ENCODE results near the gene PLA1A.
"Not testable (repeated sequence)": the region's sequence is repeated elsewhere in the genome, so short reads cannot be mapped to it uniquely, and the experiment has no call there.

Gene PLA1A

DNA sequence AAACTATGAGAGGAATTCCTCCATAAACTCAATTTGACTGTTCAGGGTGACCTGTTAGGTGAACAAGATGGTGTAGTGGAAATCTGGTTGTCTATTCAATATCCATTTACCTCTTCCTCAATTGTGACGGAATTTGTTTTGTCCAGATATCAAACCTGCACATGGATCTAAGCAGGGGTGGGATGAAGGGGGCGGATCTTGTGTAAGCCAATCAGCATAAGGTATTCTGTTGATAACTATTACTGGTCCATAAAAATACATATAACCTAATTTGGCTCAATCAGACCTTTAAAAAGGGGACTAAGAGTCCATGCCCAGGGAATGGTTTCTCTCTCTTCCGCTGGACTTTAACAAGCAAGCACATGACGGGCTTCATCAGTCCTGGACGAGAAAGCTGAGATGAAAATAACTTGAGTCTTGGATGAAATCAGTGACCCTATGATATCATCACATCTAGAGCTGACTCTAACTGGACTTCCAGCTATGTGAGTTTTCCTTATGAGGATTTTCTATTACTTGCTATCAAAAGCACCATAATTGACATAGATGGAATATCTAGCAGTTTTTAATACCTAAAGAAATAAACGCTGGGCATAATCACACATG, 68.4 kb downstream of the PLA1A start:
- DNase-seq: no peak

DNA sequence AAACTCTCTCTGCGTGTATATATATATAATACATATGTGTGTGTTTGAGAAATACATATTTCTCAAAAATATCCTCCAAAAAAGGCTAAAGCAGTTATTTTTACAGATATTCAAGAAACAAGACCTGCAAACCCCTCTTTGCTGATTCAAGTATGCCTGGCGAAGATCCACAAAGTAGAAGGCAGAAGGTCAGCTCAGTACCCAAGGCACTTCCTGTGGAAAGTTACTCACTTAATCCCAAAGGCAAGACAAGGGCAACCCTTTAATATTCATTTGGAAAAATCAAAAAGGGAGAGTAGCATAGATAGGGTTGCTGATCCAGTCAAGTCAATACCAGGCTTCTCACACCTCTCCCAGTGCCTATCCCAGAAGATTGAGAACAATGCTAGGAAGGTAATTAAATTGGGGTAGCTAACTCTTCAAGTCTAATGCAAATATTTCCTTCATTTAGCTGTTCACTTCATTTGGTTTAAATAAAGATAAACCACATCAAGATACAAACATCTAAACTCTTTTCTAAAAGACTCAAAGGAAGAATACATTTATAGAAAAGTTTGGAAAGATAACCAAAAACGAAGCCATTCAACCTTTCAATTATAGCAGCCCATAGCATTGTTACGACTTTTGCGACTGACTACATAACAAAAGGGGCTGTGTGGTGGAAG, 72.4 kb downstream of the PLA1A start:
- DNase-seq: no peak

DNA sequence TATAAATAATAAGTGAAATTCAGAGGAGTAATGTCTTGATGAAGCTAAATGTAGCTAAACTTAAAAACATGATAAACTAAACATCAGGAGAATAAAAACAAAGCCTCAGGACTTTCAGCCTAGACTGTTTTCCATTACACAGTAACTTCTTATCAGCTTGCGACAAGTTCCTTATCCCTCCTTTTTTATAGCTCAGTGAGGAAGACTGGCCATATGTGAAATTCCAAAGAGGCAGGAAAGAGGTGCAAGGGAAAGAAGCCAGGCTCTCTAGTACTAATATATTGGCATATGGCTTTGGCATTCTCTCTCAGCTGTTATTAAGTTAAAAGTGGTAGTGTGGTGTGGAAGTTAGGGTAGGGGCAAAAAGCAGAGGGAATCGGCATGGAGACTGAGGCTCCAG, 75.1 kb downstream of the PLA1A start:
- no peak for DNase-seq

DNA sequence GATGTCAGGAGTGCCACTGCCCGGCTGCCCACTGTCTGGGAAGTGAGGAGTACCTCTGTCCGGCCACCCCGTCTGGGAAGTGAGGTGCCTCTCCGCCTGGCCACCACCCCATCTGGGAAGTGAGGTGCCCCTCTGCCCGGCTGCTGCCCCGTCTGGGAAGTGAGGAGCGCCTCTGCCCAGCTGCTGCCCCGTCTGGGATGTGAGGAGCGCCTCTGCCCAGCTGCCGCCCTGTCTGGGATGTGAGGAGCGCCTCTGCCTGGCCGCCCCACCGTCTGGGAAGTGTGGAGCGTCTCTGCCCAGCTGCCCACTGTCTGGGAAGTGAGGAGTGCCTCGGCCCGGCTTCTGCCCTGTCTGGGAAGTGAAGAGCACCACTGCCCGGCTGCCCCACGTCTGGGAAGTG, 76.2 kb downstream of the PLA1A start:
- no peak for DNase-seq

DNA sequence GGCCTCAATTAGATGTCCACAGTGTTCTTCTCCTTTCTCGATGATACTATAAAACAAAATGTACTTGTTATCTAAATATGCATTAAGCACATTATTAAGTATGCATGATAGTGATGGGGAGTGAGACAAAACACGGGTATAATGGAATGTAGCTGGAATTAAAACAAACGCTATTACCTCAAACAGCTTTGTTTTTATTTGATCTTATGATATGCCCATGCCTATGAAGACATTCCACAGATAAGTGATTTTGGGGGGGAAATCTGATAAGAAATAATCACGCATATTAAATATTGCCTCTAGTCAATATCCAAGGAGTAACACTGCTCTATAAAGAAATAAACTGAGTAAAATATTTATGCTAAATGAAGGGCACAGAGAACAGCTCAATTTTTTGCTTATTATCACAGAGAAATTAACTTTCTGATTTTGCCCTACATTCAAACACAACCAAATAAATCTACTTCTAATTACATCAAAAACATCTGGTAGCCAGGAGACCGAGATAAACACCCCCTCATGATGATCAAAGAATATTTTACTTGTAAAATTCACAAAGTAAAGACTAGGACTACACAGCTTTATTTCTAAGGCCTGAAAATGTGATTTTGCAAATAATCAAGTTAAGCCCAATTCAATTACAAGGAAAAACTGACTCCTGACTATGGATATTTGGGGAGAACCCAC, 77.6 kb downstream of the PLA1A start:
- no peak for DNase-seq

DNA sequence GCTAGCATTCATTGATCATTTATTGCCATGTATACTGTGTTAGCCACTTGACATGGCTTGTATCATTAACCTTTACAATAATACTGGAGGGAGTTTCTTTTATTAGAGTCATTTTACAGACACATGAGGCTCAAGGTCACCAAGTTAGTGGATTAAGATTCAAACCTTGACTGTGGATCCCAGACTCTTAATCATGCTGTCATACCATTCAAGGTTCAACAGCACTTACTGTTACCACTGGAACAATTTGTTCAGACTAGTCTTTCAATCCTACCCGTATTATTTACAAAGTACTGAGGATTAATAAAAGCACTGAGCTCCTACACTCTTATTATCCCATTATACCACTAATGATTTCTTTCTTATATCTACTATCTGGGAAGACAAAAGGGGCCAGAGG, 78.3 kb downstream of the PLA1A start:
- DNase-seq: no peak

DNA sequence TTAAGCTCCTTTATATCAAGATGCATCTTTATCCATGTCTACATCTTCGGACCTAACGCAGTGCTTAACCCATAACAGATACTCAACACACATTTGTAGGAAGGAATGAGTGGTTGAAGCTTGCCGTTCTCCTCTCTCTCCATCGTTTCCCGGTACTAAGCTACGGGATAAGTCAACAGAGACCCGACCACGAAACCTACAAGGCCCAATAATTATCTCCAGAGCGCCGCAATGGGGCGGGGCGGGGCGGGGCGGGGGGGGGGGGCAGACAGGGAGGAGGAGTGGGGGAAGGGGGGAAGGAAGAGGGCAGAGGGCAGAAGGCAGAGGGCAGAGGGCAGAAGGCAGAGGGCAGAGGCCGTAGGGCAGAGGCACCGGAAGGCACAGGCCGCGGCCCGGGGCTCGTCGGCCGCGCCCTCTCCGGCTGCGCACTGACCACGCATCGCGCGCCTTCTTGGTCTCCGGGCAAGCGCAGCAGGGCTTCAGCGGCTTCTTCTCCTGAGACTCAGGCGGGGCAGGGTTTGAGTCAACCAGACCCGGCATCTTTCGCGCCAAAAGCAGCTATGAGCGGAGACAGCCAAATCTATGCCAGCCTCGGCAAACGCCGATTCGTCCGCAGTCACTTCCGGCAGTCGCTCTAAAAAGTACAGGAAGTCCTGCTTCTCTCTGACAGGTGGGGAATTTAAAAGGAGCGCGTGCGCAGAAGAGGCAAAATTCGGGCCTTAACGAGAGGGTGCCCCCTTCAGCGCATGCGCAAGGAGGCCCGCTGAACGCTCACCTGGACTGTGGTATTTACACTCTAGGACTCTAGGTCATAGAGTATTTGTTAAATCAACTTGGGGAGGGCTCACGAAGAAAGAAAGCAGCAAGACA, 79.3 kb downstream of the PLA1A start, which contains the start of gene COX17:
COX17 (minus strand) TSS at position 636 of the 870 bp plus-strand sequence; CDS start at position 540, 96 bp downstream.
- peak; percentile 44 for DNase-seq

DNA sequence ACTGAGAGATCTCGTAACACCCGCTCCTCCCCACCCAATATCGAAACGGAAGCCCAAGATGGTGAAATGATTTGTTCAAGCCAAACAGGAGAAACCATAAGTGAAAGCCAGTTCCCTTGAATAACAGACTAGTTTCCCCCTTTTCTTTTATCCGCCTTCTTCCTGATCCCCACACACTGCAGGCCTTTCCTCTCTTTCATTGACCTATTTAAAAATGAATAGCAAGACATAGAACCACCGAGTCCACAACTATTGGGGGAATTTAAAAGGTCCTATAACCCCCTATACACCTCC, 79.9 kb downstream of the PLA1A start:
- no peak for DNase-seq

DNA sequence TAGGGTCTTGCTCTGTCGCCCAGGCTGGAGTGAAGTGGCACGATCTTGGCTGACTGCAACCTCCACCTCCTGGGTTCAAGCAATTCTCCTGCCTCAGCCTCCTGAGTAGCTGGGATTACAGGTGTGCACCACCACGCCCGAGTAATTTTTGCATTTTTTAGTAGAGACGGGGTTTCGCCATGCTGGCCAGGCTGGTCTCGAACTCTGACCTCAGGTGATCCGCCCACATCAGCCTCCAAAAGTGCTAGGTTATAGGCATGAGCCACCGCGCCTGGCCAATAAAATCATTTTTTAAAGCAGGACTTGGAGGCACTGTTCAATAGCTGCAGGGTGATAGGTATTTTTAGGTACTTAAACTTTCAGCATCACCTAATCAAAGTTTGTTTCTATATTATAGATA, 80.5 kb downstream of the PLA1A start:
- DNase-seq: not testable (repeated sequence)
